Activated CD4-positive, alpha-beta T cell treated with anti-CD3 and anti-CD28 coated beads, Interleukin-2, amount 10 ng/mL, durations not matched to agents 24 days and 14 days (primary cell): Measurements from ENCODE around the gene CHCHD3. TPM values are rescaled to one million over a fixed set of nuclear protein-coding genes. Genes with fewer than 3 reads are reported as not detected.

Experiments
- DNase-seq: peaks from one replicate; pipeline ENCODE4 v3.0.0; 2022
- H3K27ac Mint-ChIP-seq: one replicate; pipeline ENCODE4 v1.8.0; 2022; ENCODE audit warnings: mild to moderate bottlenecking, mixed read lengths
- H3K27me3 Mint-ChIP-seq: one replicate; pipeline ENCODE4 v1.8.0; 2022; ENCODE audit warnings: mixed read lengths
- H3K36me3 Mint-ChIP-seq: one replicate; pipeline ENCODE4 v1.8.0; 2022; ENCODE audit warnings: low read depth, mild to moderate bottlenecking, mixed read lengths
- H3K4me1 Mint-ChIP-seq: one replicate; pipeline ENCODE4 v1.8.0; 2021; ENCODE audit warnings: mixed read lengths
- H3K4me3 Mint-ChIP-seq: one replicate; pipeline ENCODE4 v1.8.0; 2022; ENCODE audit warnings: mild to moderate bottlenecking, moderate library complexity, mixed read lengths
- H3K9me3 Mint-ChIP-seq: one replicate; pipeline ENCODE4 v1.8.0; 2021; ENCODE audit warnings: mixed read lengths
- intact Hi-C: fragments of 100-400 bp; cut with micrococcal nuclease; formaldehyde crosslinking; loops from one replicate; pipeline ENCODE4 v1.15.1; 2023
- total RNA-seq: library from RNA; stranded (reverse); gene quantifications from 2 replicates; pipeline ENCODE4 v1.2.3, GENCODE V29; 2022

CHCHD3 gene
- total RNA-seq, 1 donor from 2014 or later = 76.2 TPM

DNA sequence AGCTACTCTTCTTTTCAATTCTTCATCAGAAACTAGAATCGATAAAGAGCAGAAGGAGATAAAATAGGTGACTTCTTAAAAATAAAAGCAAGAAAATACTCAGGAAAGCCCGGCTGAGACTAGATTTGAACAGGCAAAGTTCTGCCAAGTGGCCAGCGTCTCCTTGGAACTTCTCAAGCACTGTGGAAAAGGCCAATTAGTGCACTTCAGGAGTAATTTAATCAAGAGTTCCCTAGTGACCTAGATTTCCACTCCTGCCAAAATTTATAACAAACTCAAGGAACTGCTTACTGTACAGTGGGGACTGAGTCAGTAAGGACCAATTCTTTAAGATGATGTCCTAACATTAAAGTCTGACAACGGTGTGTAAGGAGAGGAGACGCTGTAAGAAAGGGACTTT, 57.3 kb downstream of the CHCHD3 start:
- Mint-ChIP-seq H3K36me3 (peaks cover 2% of the 10 kb centered on the region), H3K27ac (no peak overlapping the region)
- intact Hi-C loops = no loop called here

DNA sequence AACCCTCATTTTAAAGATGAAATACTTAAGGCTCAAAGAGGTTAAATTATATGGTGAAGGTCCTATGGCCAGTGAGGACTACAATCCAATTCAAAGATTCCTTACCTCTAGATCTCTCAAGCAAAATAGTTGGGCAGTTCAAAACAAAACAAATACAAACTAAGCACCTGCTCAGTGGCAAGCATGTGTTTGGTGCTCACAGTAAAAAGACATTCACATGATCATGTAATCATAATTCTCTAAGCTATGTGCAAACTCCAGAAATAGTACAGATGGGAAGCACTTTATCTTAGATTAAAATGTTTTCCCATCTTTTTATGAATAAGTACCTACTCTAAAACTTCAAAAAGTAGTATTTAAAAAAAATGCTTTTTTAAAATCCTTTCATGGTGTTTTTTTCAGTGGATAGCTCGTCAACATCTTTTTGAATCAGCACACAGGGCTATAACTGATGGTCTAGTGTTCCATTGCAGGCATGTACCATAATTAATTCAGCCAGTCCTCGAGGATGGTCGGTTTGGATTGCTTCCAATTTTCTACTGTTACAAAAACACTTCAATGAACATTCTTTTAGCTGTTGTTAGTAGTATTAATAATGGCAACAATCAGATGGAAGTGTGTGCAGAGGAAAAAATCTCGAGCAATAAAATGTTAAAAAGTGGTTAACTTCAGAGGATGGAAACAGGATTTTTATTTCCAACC, 58.4 kb downstream of the CHCHD3 start:
- Mint-ChIP-seq H3K9me3 (no peaks in the 10 kb centered on the region), H3K27me3 (no peaks in the 10 kb centered on the region), H3K4me1 (no peaks in the 10 kb centered on the region), H3K36me3 (peaks cover 2% of the 10 kb centered on the region), H3K27ac (no peak overlapping the region), H3K4me3 (no peak overlapping the region)
- intact Hi-C loops = no loop called here
- DNase-seq = no peak

More for the DNA sequence above, 57.3 kb downstream of the CHCHD3 start:
- Mint-ChIP-seq H3K9me3 (no peaks in the 10 kb centered on the region), H3K4me3 (no peak overlapping the region), H3K4me1 (peaks cover 4% of the 10 kb centered on the region), H3K27me3 (no peaks in the 10 kb centered on the region)
- DNase-seq = no peak

GRCh38 chr7:133022661-133023060, 59.2 kb downstream of the CHCHD3 start:
- no peaks in the 10 kb centered on the region for H3K27me3 Mint-ChIP-seq
- no peak overlapping the region for H3K27ac Mint-ChIP-seq
- H3K36me3 Mint-ChIP-seq = peaks cover 2% of the 10 kb centered on the region

DNA sequence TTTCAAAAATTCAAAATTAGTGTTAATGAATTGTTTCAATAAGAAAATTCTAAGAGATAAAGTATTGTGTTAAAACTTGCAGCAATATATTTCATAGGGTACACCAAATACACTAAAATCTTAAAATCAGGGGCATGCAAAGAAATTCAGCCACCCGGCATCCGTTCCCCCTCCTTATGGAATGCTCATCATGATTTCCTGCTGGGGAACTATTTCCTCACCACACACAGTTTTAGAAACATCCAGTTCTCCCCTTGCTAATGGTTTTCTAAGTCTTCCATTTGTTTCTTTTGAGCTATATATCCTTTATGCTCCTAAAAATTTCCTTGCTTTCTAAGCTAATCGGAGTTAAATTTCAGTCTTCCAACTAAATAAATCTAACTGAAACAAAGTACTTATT, 60.7 kb downstream of the CHCHD3 start:
- no peaks in the 10 kb centered on the region for H3K4me1 Mint-ChIP-seq
- peaks cover 2% of the 10 kb centered on the region for H3K36me3 Mint-ChIP-seq
- intact Hi-C loops = no loop called here
- H3K9me3 Mint-ChIP-seq = no peaks in the 10 kb centered on the region
- no peaks in the 10 kb centered on the region for H3K27me3 Mint-ChIP-seq
- no peak for DNase-seq
- H3K27ac Mint-ChIP-seq = no peak overlapping the region
- H3K4me3 Mint-ChIP-seq = no peak overlapping the region

More at GRCh38 chr7:133022661-133023060, 59.2 kb downstream of the CHCHD3 start:
- Mint-ChIP-seq H3K4me3 (no peak overlapping the region), H3K4me1 (no peaks in the 10 kb centered on the region), H3K9me3 (no peaks in the 10 kb centered on the region)
- no peak for DNase-seq
- intact Hi-C loops = no loop called here

GRCh38 chr7:133020496-133020895, 61.4 kb downstream of the CHCHD3 start:
- Mint-ChIP-seq H3K4me3 (no peak overlapping the region), H3K4me1 (no peaks in the 10 kb centered on the region), H3K9me3 (no peaks in the 10 kb centered on the region), H3K27me3 (no peaks in the 10 kb centered on the region), H3K36me3 (peaks cover 5% of the 10 kb centered on the region), H3K27ac (no peak overlapping the region)
- no peak for DNase-seq
- intact Hi-C loops = no loop called here

GRCh38 chr7:133019590-133019989, 62.3 kb downstream of the CHCHD3 start:
- peaks cover 5% of the 10 kb centered on the region for H3K36me3 Mint-ChIP-seq
- no peaks in the 10 kb centered on the region for H3K27me3 Mint-ChIP-seq
- H3K4me3 Mint-ChIP-seq = no peak overlapping the region
- no peaks in the 10 kb centered on the region for H3K4me1 Mint-ChIP-seq
- H3K27ac Mint-ChIP-seq = no peak overlapping the region
- no peaks in the 10 kb centered on the region for H3K9me3 Mint-ChIP-seq
- DNase-seq = no peak
- intact Hi-C loops = no loop called here

DNA sequence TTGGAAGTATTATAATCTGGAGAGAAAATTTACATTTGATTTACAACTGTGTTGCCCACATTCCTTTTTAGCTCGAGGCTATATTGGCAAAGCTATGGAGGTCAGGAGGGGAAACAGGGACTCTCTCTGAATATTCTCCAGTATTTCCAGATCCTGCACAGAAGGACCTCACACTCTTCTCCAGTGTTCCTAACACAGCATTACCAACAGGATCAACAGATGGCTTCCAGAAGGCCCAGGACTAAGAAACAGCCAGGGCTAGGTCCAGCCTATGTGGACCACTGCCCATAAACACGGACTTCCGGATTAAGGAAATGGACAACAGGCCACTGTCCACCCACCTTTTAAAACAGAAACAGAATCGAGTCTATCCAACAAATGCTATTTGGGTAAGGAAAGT, 65.3 kb downstream of the CHCHD3 start:
- H3K27ac Mint-ChIP-seq = no peak overlapping the region
- peaks cover 2% of the 10 kb centered on the region for H3K36me3 Mint-ChIP-seq
- intact Hi-C loops = no loop called here
- H3K27me3 Mint-ChIP-seq = no peaks in the 10 kb centered on the region
- no peak overlapping the region for H3K4me3 Mint-ChIP-seq
- no peaks in the 10 kb centered on the region for H3K4me1 Mint-ChIP-seq
- no peak for DNase-seq
- H3K9me3 Mint-ChIP-seq = no peaks in the 10 kb centered on the region

DNA sequence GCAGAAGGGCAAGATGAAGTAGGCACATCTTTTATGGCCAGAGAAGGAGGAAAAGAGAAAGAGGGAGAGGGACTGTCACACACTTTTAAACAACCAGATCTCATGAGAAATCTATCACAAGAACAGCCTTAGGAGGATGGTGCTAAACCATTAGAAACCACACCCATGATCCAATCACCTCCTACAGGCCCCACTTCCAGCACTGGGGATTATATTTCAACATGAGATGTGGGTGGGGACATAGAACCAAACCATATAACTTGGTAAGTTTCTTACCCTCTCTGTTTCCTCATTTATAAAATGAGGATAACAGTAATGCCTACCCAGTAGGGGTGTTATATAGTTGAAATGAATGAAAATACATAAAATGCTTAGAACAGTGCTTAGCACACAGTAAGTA, 66.0 kb downstream of the CHCHD3 start:
- no peak overlapping the region for H3K4me3 Mint-ChIP-seq
- no peaks in the 10 kb centered on the region for H3K9me3 Mint-ChIP-seq
- intact Hi-C loops = no loop called here
- DNase-seq = no peak
- H3K4me1 Mint-ChIP-seq = no peaks in the 10 kb centered on the region
- H3K36me3 Mint-ChIP-seq = peaks cover 2% of the 10 kb centered on the region
- H3K27ac Mint-ChIP-seq = no peak overlapping the region
- H3K27me3 Mint-ChIP-seq = no peaks in the 10 kb centered on the region

- intact Hi-C loops = no loop called here
- H3K4me1 Mint-ChIP-seq = no peaks in the 10 kb centered on the region
These were observed 70.1 kb downstream of the CHCHD3 start for GRCh38 chr7:133011746-133012145.

DNA sequence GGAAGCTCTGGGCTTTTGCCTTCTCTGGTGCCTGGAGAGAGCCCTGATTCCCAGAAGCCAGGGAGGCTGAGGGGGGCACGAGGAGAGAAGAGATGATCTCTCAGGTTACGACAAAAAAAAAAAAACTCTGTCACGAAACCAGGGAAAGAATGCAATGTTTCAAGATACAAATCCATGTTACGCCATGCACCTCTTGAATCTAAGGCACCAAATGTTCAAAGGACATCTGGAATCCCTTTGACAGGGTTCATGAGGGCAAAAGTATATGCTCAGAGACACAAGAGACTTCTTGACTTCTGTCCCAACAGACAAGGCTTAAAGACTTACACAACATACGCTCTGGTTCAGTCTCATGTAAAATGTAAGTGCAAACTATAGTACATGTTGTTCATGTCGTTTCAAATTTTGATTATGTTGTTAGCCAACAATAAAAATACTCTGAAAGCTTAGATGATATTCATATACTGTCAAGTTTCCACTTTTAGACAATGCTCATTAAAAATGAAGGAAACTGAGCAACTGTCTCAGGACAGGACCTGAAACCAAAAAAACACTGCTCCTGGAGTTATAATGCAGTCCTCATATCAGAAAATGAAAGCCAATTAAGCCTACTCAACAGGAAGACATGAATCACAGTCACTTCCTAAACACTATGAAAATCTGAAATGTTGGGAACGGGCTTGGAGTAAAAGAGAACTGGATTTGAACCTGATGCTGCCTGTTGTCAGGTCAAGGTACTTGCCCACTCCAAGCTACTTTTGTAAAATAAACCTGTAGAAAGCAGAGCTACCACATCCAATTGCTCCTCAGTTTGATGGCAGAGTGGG, 72.3 kb downstream of the CHCHD3 start:
- Mint-ChIP-seq H3K4me1 (no peaks in the 10 kb centered on the region), H3K27ac (no peak overlapping the region), H3K36me3 (peaks cover 5% of the 10 kb centered on the region), H3K4me3 (no peak overlapping the region), H3K9me3 (peaks cover 6% of the 10 kb centered on the region), H3K27me3 (no peaks in the 10 kb centered on the region)
- DNase-seq = no peak
- intact Hi-C loops = loop anchor here (1.0 kb wide), 1 partner anchor 33 kb away; no protein-coding TSS in a partner anchor

More at GRCh38 chr7:133011746-133012145, 70.1 kb downstream of the CHCHD3 start:
- DNase-seq = no peak
- peaks cover 6% of the 10 kb centered on the region for H3K9me3 Mint-ChIP-seq
- no peak overlapping the region for H3K27ac Mint-ChIP-seq
- H3K36me3 Mint-ChIP-seq = peaks cover 6% of the 10 kb centered on the region
- no peak overlapping the region for H3K4me3 Mint-ChIP-seq
- H3K27me3 Mint-ChIP-seq = no peaks in the 10 kb centered on the region

DNA sequence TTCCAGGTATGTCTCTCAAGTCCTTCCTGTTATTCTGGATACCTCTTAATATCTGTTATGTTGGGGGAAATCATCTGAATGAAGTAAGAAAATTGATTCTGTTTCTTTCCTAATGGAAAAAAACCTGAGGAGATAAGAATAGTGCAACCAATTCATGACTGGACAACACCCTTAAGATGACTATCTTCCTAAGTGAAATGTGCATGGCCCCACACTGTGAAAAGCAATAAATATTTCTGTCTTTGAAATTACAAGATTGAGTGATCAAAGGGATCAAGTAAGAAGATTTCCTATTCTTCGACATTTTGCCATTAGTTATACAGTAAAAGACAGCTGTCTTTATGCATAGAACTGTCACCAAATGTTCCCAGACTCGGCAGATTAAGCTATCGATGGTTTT, 73.9 kb downstream of the CHCHD3 start:
- intact Hi-C loops = no loop called here
- Mint-ChIP-seq H3K9me3 (peaks cover 6% of the 10 kb centered on the region), H3K27me3 (no peaks in the 10 kb centered on the region), H3K4me1 (peaks cover 3% of the 10 kb centered on the region), H3K36me3 (peaks cover 5% of the 10 kb centered on the region), H3K4me3 (no peak overlapping the region), H3K27ac (no peak overlapping the region)
- DNase-seq = no peak

- Mint-ChIP-seq H3K36me3 (peaks cover 5% of the 10 kb centered on the region), H3K9me3 (peaks cover 6% of the 10 kb centered on the region), H3K27me3 (no peaks in the 10 kb centered on the region), H3K4me1 (peaks cover 3% of the 10 kb centered on the region), H3K4me3 (no peak overlapping the region), H3K27ac (no peak overlapping the region)
- intact Hi-C loops = no loop called here
- no peak for DNase-seq
These were observed 78.6 kb downstream of the CHCHD3 start for GRCh38 chr7:133003052-133003910.

DNA sequence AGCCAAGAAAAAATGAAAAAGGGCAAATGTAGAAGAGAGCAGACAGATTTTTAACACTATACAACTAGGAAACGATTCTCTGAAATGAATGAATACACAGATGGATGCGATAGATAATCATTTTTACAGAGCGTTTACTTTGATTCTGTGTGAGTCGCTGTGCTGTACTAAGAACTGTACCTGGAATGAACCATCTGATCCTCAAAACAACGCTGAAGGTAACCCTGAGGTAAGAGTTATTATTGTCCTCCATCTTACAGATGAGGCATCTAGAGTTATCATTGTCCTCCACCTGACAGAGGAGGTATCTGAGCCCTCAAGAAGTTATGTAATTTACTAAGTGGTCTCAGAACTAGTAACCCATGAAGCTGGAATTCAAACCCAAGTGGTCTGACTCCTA, 80.2 kb downstream of the CHCHD3 start:
- no peak for DNase-seq
- Mint-ChIP-seq H3K27me3 (no peaks in the 10 kb centered on the region), H3K9me3 (no peaks in the 10 kb centered on the region), H3K4me3 (no peak overlapping the region), H3K36me3 (peaks cover 1% of the 10 kb centered on the region), H3K4me1 (peaks cover 3% of the 10 kb centered on the region), H3K27ac (no peak overlapping the region)
- intact Hi-C loops = no loop called here

DNA sequence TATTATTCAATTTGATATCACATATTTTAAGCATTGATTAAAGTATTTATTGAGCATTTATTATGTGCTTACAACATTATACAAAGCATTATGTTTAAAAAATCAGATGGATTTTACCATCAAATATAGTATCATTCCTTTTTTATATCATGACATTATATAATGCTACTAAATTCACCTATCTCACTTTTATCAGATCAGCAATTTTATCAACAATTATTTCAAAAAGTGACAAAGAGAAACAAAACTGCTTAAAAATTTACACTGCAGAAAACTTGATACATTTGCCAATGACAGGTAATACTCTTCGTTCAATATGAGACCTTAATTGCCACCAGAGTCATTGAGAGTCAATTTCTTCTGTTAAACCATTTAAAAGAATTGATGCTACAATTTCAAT, 82.0 kb downstream of the CHCHD3 start:
- Mint-ChIP-seq H3K4me1 (peaks cover 5% of the 10 kb centered on the region), H3K4me3 (no peak overlapping the region), H3K36me3 (no peaks in the 10 kb centered on the region), H3K27me3 (no peaks in the 10 kb centered on the region), H3K9me3 (no peaks in the 10 kb centered on the region), H3K27ac (no peak overlapping the region)
- intact Hi-C loops = no loop called here
- DNase-seq = no peak
